D341Med (cell line): ENCODE data around the gene IL21.

Source experiments
- DNase-seq: peaks from one replicate; pipeline ENCODE4 v3.0.0; 2012; ENCODE audit warnings: low spot score

Gene IL21

DNA sequence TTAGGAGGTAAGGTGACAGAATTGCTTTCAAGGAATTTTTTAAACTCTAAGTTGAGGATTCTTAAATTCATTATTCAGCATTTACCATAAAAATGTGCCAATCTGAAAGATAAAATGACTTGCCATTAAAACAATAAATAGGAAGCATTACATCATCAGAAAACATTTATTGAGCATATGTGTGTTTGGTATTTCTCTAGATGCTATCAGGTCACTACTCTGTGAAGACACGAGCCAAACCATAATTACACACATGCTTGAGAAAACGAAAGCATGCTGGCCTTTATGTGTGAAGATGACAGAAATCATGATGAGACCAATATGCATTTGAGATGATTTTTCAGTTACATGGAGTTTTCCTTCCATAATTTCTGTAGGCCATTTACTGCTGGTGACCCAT, 12.3 kb upstream of the IL21 start:
- DNase-seq = no peak

DNA sequence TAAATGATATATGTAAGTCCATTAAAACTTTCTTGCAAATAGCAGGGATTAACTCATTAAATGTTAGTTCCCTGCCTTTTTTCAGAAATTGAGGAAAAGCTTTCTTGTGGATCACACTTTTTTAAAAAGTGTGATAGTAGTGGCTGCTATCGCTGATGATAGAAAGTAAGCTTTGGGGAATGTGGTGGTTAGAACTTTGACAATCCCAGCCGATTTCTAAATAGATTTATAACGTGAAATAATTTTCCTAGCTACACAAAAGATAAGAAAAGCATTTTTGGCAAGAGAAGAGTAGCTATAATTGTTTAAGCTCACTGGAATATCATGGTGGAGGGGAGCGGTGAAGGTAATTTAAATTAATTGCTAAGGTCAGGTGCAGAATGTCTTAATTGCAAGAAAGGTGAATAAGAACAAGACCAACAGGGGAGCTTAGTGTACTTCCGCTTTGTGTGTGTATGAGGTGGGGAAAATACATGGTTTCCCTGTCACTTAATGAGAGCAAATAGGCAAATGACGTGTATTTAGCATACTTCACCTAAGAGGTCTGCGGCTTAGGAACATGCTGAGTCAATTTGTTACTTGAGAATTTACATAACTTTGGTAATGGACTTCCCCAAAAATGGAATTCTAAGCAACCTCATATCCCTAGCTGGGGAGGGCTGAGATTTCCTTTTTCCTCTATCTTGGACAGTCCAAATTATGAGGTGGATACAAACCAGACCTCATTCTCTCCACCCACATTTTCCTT, 11.7 kb upstream of the IL21 start:
- no peak for DNase-seq

DNA sequence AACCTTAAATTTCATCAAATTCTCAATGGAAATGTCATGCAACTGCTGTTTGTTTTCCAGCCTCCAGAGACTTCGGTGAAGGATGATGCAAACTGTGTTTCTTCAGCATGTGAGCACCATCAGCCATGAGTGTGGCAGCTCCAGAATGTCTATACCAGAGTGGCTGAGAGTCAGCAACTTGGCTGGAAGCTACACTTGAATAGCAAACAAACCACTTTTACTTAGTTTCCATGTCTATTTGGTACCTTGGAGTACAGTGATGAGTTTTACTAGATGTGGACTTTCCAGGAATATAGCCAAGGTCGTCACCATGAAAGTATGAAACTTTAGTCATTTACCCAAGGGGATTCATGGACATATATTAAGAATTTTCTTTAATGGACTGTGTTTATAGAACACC, 4.3 kb upstream of the IL21 start:
- no peak for DNase-seq

DNA sequence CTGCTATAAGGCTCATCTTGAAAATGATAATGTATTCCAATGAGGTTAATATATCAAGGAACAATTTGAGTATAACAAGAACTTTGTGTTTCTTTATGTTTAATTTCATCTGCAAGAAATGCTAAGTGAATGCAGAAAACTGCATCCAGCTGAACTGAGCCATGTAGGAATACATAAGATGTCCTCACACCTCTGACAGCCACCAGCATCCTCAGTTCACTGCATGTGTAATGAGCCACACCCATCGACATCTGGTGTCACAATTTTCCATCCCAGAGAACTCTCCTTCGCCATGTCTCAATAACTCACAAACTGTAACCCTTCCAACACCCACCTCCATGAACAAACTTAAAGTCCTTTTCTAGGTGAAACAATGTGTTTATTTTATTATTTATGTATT, 3.3 kb upstream of the IL21 start:
- no peak for DNase-seq

DNA sequence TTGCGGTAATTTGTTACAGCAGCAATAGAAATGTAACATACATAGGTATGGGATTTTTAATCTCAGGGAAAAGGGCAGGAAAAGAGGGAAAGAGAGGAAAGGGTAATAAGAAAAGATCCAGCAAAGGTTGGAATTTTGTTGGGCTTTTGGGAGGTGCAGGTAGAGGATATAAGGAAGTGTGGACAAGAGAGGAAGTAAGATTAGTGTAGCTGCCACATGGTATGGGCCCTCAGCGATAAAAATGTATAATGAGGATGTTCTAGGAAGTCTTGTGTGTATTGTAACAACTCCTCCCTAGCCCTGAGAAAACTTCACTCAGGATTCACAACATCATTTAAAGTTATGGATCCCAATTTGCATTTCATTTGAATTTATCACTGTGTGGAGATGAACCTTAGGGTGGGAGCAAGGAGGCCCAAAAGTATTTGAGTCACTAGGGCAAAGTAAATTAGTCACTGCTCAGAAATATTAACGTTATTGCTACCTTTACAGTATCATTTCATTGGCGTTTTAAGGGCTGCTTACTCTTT, 2.8 kb upstream of the IL21 start:
- DNase-seq = no peak

DNA sequence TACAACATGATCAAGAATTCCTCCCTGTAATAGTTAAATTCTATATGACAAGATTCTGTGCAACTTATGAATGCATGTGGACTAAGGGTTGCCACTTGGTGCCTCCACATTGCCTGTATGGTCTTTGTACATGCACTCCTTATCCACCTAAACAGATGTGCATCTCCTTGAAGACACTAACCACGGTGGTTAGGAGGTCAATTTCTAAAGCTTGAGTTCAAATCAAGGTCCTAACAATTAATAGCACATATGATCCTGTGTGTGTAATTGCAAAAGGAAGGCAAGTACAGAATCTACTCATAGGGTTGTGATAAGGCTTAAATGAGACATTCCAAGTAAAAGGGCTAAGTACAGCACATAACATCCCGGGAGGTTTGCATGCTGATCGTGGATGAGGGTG, 1.5 kb upstream of the IL21 start:
- DNase-seq = no peak

DNA sequence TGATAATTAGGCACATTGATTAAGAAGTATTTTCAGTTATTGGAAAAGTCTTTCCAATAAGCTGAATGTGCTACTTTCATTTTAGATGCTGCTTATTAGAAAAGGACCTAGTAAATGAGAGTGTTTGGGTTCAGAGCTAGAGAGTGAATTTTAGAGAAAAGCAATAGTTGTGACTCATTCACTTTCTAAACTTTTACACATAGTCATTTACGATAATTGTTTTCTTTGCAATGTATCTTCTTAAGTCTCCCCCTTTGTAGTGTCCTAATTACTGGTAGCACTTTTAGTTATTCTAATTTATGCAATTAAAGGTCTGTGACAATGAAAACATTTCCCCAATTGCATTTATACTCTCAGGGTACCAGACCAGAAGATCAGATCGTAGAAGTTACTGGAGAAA, 1.3 kb downstream of the IL21 start:
- DNase-seq = no peak

DNA sequence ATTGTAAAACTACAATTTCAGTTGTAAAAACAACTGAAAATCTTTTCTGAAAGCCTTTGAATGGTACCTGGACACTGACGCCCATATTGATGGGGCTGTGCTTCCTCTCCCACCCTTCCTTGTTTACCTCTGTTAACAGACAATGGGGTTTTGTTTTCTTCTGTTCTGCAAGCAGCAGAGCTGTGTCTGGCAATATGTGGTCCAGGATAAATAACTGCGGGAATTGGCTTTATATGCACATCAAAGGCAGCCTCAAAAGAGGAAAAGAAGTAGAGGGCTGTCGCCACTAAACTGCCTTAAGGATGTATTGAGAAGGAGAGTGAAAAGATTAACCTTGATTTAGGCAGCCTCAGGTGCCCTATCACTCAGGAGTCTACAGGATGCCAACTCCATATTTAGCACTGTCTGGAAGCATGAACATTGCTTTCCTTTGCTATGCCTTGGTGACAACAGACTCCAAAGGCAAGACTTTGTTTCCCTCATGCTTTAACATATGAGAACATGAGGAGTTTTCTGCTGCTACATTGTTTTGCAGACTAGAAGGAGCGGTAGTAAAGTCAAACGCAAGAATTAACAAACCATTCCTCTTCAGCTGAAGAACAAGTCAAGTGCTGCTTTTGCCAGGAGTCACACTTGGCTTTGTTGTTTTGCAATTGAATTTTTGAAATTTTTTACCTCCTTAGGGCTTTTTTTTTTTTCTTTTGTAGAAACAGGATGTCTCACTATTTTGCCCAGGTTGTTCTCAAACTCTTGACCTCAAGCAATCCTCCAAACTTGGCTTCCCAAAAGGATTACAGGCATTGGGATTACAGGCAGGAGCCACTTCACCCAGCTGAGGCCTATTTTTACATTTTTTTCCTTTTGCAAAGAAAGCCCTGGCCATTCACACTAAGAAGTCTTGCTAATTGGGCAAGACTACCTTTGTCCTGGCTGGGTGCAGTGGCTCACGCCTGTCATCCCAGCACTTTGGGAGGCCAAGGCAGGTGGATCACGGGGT, 3.0 kb downstream of the IL21 start:
- no peak for DNase-seq

DNA sequence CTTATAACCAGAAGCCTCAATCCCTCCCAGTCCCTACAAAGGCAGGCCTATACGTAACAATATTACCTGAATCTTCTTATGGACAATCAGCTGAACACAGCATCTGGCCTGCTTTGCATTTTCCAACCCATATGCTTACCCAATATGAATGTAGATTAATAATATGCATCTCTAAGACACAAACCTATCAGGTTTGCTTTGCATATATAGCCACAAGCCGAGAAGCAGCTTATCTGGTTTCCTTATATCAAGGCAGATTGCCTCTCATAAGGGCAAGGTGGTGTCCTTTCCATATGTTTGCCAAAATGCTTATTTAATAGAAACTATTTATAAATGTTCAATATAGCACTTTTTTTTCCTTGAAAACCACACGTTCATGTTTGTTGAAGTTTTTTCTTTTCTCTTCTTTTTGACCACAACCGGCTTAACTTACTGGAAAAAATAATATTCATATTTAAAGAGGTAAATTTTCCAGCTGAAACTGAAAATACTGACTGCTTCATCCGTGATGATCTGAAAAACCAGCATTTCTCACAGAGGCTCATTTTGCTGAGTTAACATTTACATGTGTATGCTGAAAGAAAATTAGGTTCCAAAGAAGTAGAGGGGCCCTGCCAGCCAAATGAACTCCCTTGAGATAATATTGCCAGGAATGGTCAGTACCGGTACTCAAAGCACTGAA, 3.8 kb downstream of the IL21 start:
- no peak for DNase-seq

DNA sequence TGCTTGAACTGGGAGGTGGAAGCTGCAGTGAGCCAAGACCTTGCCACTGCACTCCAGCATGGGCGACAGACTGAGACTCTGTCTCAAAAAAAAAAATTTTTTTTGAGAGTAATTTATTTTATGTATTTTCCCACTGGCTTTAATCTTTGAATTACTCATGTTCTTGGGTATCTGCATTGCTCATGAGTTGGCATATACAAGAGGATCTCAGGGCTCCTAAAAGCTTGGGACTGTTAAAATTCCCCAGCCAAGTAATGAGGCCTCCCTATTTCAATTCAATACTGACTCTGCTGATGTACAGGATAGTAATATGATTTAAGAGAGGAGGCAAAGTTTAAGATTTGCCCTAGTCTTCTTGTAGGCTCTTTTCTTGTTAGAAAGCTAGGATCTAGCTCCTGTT, 6.2 kb downstream of the IL21 start:
- no peak for DNase-seq

DNA sequence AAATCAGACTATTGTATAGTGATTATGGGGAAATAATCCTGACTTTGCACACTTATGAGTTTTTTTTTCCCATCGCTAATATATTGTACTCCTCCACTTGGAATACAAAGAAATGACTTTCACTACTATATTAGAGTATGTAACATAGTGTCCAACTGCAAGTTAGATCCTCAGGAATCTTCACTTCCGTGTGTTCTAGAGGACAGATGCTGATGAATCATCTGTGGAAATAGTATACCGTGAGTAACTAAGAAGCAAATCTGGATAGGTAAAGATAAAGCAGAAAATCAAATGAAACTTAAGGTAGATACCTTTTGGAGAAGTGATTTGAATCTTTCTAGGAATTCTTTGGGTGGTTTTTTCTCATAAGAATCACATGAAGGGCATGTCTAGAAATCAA, 8.3 kb downstream of the IL21 start:
- no peak for DNase-seq

DNA sequence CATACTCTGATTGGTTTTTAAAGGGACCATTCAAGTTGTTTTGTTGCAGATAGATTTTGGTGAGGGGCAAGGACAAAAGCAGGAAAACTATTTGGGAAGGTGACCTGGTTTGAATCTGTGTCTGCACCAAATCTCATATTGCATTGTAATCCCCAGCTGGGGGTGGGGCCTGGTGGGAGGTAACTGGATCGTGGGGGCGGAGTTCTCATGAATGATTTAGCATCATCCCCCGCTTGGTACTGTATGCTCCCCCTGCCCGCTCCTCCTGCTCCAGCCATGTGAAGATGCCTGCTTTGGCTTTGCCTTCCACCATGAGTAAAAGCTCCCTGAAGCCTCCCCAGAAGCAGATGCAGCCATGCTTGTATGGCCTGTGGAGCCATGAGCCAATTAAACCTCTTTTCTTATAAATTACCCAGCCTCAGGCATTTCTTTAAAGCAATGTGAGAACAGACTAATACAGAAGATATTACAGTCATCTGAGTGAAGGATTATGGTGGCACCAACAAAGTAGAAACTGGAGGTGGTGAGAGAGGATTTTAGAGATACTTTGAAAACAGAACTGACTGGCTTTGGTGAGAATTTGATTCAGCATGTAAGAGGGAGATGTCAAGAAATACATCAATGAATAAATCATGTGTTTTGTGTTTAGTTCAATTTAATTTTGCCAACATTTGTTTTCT, 14.4 kb downstream of the IL21 start:
- no peak for DNase-seq

DNA sequence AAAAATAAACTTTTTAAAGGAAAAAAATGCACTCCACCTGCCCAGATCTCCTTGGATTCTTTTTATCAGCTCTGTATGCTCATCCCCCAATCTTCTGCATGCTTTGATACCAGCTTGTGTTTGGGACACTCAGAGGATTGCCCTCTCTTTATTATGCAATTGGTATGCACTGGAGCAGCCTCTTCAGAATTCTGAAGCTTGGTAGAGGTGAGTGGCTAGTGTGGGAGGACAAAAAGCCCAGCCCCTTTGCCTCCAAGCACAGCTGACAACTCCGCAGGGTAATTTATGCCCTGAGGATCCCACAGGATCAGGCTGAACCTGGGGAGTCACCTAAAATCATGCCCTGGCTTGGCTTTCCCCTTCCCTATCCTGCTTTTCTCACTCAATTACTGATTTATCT, 16.7 kb downstream of the IL21 start:
- DNase-seq = no peak

DNA sequence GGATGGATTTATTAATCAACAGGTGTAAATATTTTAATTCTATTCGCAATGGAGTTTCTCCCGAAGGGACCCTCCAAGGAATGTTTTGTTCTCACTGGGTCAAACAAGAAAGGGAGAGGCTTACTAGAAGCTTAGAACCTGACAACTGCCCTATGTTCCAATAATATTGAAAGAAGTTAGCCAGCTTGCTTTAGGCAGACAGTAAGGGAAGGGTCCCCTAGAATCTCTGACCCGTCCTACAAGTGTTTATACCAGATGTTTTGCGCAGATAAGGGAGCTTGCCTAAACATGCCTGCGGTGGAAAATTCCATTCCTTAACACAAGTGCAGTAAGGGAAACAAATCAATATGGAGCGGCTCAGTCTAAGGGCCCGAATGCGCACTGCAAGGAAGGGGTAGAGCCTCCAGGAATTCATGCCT, 17.7 kb downstream of the IL21 start:
- DNase-seq = no peak

DNA sequence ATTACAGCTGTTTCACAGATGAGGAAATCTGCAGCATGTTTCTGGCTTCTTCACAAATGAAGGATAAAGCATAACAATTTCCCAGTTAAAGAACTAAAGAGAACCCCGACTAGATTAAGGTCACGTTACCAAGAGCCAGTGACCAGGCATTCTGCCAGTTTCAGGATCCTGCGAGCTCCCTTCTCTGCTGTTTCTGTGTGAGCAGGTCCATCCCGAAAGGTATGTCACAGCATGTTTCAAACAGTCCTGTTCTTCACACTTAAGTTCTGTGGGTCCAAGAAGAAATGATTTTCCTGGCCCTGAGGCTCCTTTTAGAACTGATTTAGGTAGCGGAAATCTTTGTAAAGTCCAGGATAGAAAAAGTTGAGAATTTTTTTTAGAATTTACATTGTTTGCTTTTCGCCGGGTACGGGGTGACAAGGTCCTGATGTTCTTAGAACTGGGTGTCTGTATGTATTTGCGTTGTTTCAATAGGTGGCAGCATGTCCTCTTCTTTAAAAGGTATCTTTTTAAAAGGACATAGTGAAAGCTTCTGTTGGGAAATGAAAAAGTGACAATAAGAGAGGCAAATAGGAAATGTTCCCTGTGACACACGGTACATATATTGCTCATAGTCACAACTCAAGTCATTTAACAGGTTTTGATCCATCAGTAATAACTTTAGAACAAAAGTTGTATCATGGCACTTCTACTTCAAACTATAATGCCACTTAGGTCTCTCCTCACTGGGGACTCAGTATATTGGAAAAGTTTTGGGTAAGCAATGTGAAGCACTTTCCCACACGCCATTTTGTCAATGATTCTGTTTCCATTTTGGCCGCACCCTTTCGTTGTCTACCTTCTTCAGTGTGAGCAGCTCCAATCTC, 18.4 kb downstream of the IL21 start:
- peak; percentile 33 for DNase-seq

DNA sequence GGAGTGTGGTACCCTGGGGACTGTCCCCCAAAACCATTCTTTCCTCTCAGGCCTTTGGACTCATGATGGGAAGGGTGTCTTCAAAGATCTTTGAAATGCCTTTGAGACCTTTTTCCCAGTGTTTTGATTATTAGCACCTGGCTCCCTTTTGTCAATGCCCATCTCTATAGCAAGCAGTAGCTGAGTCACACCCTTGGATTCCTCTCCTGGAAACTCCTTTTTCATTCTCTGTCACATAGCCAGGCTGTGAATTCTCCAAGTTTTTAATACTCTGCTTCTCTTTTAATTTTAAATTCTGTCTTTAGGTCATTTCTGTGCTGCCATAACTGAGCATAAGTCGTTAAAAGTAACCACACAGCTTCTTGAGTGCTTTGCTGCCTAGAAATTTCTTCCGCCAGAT, 29.7 kb downstream of the IL21 start:
- DNase-seq = no peak

DNA sequence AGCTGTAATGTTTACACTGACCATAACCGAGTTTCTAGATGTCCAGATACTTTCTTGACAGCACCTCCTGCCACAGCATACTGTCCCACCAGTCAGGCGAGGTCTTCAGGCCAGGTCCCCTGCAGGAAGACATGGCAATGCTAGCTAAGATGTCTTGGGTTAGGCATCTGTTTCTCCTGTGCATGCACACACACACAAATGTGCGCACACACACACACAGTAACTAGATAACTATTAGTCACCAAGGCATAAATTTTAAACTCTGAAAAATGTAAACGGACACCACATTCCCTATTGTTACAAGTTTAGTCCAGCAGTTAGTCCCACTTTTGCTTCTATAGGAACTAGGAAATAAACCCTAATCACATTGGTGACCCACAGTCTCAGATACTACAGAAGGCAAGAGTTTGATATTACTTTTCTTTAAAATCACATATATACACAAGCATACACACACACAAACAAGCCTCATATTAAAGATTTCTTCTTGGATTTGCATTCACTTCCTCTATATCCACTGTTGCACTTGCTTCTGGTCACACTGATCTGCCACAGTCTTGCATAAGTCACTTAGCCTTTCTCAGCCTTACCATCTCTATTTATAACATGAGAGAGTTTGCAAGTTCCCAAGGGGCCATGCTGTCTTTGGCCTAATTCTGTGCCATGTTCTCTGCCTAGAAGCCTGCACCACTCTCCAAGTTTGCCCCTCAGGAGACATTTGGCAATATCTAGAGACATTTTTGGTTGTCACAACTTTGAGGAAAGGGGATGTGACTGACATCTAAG, 32.2 kb downstream of the IL21 start:
- no peak for DNase-seq

DNA sequence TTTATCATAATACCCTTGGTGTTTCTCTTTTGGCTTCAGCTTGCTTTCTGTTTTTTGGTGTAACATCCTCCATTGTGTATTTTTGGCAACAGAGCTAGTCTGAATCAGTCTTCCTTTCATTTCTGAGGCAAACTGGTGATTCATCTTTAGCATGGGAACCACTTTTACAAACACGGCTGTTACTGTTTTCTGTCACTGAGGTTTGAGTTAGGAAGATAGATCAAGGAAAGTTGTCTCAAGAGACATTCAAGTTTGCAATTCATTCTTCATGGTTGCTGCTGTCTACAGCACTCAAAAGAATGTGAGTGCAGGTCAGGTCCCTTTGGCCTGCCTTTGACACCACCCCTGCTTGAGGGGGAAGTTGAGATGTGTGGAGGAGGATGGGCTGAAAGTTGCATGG, 36.3 kb downstream of the IL21 start:
- DNase-seq = no peak

DNA sequence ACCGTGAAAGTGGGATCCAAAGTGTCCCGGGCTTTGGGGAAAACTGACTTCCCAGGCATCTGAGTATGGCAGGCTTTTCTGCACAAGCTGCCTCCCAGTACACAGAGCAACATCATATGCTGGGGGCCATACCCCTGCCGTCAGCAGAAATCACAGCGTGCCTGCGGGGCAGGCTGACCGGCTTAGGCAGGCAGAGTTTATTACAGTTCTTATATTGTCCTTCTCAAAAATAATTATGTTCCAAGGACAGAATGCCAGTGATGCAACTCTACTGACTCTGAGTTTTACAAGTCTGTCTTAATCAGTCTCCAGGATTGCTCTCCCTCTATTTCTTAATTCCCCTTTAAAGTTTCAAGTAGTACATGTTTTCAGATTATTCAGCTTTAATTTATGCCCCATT, 37.0 kb downstream of the IL21 start:
- no peak for DNase-seq
